HEK293 (cell line): Measurements from ENCODE around the gene PEPD.

ENCODE experiments used
- HOXA7 ChIP-seq: sonication (generic); formaldehyde crosslinking; IDR thresholded peaks from 2 replicates; pipeline ENCODE4 v1.8.1; 2022; ENCODE audit warnings: missing genetic modification reagents, borderline replicate concordance
- RBAK ChIP-seq: fragments of 450-650 bp; formaldehyde crosslinking; IDR thresholded peaks from 2 replicates; pipeline ENCODE4 v1.5.1; 2016; ENCODE audit warnings: missing biosample characterization, missing genetic modification characterization
- SP7 ChIP-seq: fragments of 450-650 bp; formaldehyde crosslinking; IDR thresholded peaks from 2 replicates; pipeline ENCODE4 v1.5.1; 2016; ENCODE audit warnings: missing biosample characterization, missing genetic modification characterization
- ZBTB21 ChIP-seq: fragments of 450-650 bp; formaldehyde crosslinking; IDR thresholded peaks from 2 replicates; pipeline ENCODE4 v1.5.1; 2017; ENCODE audit warnings: missing biosample characterization, missing genetic modification characterization
- ZNF24 ChIP-seq: fragments of 450-650 bp; formaldehyde crosslinking; IDR thresholded peaks from 2 replicates; pipeline ENCODE4 v1.5.1; 2016; ENCODE audit warnings: missing biosample characterization, missing genetic modification characterization
- ZNF555 ChIP-seq: fragments of 450-650 bp; formaldehyde crosslinking; conservative IDR thresholded peaks from 2 replicates; pipeline ENCODE4 v1.5.1; 2017; ENCODE audit warnings: missing biosample characterization, mild to moderate bottlenecking, missing genetic modification characterization, inconsistent platforms
- ZNF664 ChIP-seq: fragments of 450-650 bp; formaldehyde crosslinking; IDR thresholded peaks from 2 replicates; pipeline ENCODE4 v1.5.1; 2016; ENCODE audit warnings: missing biosample characterization, missing genetic modification characterization
- ZNF76 ChIP-seq: fragments of 450-650 bp; formaldehyde crosslinking; IDR thresholded peaks from 2 replicates; pipeline ENCODE4; 2016; ENCODE audit warnings: low read depth, missing biosample characterization, missing genetic modification characterization, borderline replicate concordance
- TF ChIP-seq, protein P1 (sequence below): fragments of 450-650 bp; formaldehyde crosslinking; IDR thresholded peaks from 2 replicates; pipeline ENCODE4 v1.5.1; 2016; ENCODE audit warnings: missing biosample characterization, missing genetic modification characterization
- TF ChIP-seq, protein P2 (sequence below): fragments of 450-650 bp; formaldehyde crosslinking; IDR thresholded peaks from 2 replicates; pipeline ENCODE4 v1.5.1; 2016; ENCODE audit warnings: missing biosample characterization, missing genetic modification characterization, borderline replicate concordance

DNA sequence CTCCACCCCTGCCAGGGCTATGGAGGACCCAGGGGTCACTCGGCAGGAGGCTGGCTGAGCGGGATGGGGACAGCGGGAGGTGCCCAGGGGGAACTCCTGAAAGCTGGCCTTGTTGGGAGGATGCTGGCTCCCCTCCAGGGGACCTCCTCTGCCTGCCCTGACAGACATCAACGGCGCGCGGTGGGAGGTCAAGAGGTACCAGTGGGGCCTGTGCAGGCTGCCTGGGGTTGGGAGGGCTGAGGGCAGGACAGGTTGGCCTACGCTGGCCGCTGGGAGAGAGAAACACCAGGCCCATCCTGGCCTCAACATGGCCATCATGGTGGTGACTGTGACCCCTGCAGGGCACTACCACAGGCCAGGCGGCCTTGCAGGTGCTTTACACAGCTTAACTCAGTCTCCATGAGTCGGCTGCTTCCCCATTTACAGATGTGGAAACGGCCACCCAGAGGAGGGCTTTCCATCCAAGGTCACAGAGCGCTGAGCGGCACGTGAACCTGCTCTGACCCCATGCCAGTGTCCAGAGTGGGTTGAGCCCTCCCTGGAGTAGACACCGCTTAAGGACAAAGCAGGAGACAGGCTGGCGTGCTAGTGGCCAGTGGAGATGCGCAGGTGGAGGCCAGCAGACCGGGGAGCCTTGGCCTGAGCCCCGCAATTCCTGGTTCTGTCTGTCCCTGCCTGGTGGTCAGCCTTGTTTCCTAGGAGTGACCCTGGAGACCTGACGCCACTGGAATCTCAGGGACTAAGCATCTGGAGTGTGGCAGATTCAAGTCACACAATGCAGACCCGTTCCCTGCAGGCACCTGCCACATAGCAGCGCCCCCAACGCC lies 120.5 kb downstream of the PEPD start:
- TF ChIP-seq ZNF24 (tag by site-specific recombination) = no peak
- no peak for TF ChIP-seq ZBTB21 (tag by site-specific recombination)
- no peak for TF ChIP-seq HOXA7 (CRISPR knock-in tag)
- no peak for TF ChIP-seq ZNF664 (tag by site-specific recombination)
- TF ChIP-seq, protein P1, sequence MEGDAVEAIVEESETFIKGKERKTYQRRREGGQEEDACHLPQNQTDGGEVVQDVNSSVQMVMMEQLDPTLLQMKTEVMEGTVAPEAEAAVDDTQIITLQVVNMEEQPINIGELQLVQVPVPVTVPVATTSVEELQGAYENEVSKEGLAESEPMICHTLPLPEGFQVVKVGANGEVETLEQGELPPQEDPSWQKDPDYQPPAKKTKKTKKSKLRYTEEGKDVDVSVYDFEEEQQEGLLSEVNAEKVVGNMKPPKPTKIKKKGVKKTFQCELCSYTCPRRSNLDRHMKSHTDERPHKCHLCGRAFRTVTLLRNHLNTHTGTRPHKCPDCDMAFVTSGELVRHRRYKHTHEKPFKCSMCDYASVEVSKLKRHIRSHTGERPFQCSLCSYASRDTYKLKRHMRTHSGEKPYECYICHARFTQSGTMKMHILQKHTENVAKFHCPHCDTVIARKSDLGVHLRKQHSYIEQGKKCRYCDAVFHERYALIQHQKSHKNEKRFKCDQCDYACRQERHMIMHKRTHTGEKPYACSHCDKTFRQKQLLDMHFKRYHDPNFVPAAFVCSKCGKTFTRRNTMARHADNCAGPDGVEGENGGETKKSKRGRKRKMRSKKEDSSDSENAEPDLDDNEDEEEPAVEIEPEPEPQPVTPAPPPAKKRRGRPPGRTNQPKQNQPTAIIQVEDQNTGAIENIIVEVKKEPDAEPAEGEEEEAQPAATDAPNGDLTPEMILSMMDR (tag by site-specific recombination) = no peak
- no peak for TF ChIP-seq RBAK
- no peak for TF ChIP-seq SP7 (tag by site-specific recombination)
- no peak for TF ChIP-seq ZNF555
- TF ChIP-seq, protein P2, sequence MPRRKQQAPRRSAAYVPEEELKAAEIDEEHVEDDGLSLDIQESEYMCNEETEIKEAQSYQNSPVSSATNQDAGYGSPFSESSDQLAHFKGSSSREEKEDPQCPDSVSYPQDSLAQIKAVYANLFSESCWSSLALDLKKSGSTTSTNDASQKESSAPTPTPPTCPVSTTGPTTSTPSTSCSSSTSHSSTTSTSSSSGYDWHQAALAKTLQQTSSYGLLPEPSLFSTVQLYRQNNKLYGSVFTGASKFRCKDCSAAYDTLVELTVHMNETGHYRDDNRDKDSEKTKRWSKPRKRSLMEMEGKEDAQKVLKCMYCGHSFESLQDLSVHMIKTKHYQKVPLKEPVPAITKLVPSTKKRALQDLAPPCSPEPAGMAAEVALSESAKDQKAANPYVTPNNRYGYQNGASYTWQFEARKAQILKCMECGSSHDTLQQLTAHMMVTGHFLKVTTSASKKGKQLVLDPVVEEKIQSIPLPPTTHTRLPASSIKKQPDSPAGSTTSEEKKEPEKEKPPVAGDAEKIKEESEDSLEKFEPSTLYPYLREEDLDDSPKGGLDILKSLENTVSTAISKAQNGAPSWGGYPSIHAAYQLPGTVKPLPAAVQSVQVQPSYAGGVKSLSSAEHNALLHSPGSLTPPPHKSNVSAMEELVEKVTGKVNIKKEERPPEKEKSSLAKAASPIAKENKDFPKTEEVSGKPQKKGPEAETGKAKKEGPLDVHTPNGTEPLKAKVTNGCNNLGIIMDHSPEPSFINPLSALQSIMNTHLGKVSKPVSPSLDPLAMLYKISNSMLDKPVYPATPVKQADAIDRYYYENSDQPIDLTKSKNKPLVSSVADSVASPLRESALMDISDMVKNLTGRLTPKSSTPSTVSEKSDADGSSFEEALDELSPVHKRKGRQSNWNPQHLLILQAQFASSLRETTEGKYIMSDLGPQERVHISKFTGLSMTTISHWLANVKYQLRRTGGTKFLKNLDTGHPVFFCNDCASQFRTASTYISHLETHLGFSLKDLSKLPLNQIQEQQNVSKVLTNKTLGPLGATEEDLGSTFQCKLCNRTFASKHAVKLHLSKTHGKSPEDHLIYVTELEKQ = no peak
- no peak for TF ChIP-seq ZNF76 (tag by site-specific recombination)
